ENCODE results near the gene RPAP3. TPM values are rescaled to one million over a fixed set of nuclear protein-coding genes. Genes with fewer than 3 reads are reported as not detected.
A peak's percentile ranks its signal among the peaks of the same experiment; 100 is the strongest.

RPAP3 gene
- total RNA-seq, 1 experiment from 2014 or later, result 67.7 TPM

DNA sequence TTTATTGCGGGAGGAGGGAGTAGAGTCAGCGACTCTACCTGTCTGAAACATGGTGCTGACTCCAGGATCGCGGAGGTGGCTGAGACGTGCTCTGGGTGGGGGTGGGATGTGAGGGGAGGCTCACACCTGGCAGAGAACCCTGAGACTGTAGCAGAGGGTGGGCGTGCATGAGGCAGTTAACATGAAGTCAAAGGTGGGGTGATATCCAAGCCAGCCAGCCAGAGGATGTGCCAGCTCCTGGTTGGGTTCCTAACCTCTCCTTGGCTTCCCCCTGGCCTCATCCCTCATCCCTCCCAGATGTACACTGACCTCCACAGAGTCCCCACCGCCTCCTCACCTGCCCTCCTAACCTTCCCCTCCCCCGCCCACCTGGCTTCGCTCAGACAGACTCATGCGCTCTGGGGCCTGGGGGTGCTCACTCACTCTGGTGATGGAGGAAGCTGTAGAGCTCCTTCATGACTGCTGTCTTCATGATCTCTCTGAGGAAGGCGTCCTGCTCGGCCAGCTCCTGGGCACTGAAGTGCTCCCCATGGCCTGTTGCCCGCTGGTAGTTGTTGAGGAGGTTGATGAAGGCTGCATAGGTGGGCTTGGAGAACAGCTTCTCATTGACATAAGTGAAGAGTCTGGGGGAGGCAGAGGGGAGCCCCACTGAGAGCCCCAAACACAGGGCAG is 10.2 kb upstream of the RPAP3 start:
- Histone ChIP-seq H3K27me3 (replicated peaks; ENCODE audit: control insufficient read depth, insufficient read depth, low read length) (no peaks in the 10 kb centered on the region), H3K36me3 (ENCODE audit: control insufficient read depth, insufficient read depth, low read length) (no peaks in the 10 kb centered on the region), H3K4me3 (ENCODE audit: low read depth, low read length) (no peak overlapping the region), H3K4me1 (no peaks in the 10 kb centered on the region), H3K9me3 (no peaks in the 10 kb centered on the region)
- no peak overlapping the region for H3K27ac Mint-ChIP-seq (ENCODE audit: unreplicated experiment)
- ChIA-PET CTCF (interaction anchor here (0.6 to 2.3 kb wide), 14 partner anchors 9 to 1242 kb away, joined by 3 to 23 read pairs (median 5); partner anchors contain the start of genes ARF3, ENDOU, RPAP3 and SLC48A1), POLR2A (interaction anchor here (0.6 kb wide), 1 partner anchor 403 kb away, joined by 3 read pairs; the partner anchor contains the start of gene PFKM)
- no peak for DNase-seq
- intact Hi-C loops (cut with micrococcal nuclease; ENCODE audit: unreplicated experiment), result loop anchor here (1.0 kb wide), 5 partner anchors 28 to 449 kb away; no protein-coding TSS in a partner anchor
- H3K4me1 Mint-ChIP-seq (ENCODE audit: low read depth, unreplicated experiment), result no peaks in the 10 kb centered on the region
- TF ChIP-seq CTCF (IDR thresholded peaks at IDR 0.05; ENCODE audit: insufficient read depth in 1 of 2, low read depth in 1 of 2, low read length in 1 of 2, severe bottlenecking in 1 of 2, unreplicated experiment in 1 of 2), result no peak
- BruUV-seq (replicated peaks), result no TSS peak
- no peaks in the 10 kb centered on the region for H3K27me3 Mint-ChIP-seq (ENCODE audit: insufficient read depth, unreplicated experiment)
- no peak overlapping the region for H3K4me3 Mint-ChIP-seq (ENCODE audit: unreplicated experiment)
- H3K9me3 Mint-ChIP-seq (ENCODE audit: unreplicated experiment), result no peaks in the 10 kb centered on the region
- no peaks in the 10 kb centered on the region for H3K36me3 Mint-ChIP-seq (ENCODE audit: insufficient read depth, unreplicated experiment)

DNA sequence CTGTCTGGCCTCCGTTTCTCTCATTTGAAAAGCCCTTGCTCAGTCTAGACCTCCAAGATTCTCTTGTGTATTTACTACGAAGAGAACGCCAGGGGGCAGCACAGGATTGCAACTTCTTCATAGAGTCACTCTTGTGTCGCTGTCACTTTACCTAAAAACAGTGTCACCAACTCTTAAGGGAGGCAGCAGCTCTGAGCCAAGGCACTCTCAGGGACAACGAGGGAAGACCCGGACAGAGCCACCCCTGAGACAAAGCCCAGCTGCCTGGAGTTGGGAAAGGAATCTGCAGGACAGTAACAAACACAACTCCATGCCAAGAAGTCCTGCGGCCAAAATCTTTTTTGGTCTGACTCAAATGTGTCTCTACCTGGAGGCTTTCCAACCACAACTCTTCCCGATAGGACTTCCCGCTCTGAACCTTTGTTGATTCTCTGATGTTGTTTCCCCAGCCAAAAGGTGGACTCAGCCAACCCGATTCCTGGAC is 9.6 kb upstream of the RPAP3 start:
- TF ChIP-seq CTCF (IDR thresholded peaks at IDR 0.05; ENCODE audit: insufficient read depth in 1 of 2, low read depth in 1 of 2, low read length in 1 of 2, severe bottlenecking in 1 of 2, unreplicated experiment in 1 of 2), result peak; percentile 88 to 92
- POLR2A ChIA-PET, result interaction anchor here (0.6 kb wide), 1 partner anchor 404 kb away, joined by 3 read pairs; the partner anchor contains the start of gene PFKM
- Mint-ChIP-seq H3K4me1 (ENCODE audit: low read depth, unreplicated experiment) (no peaks in the 10 kb centered on the region), H3K4me3 (ENCODE audit: unreplicated experiment) (no peak overlapping the region), H3K36me3 (ENCODE audit: insufficient read depth, unreplicated experiment) (no peaks in the 10 kb centered on the region), H3K27me3 (ENCODE audit: insufficient read depth, unreplicated experiment) (no peaks in the 10 kb centered on the region), H3K9me3 (ENCODE audit: unreplicated experiment) (no peaks in the 10 kb centered on the region), H3K27ac (ENCODE audit: unreplicated experiment) (no peak overlapping the region)
- CTCF ChIA-PET, result interaction anchor here (0.6 to 2.3 kb wide), 15 partner anchors 9 to 1242 kb away, joined by 3 to 23 read pairs (median 5); partner anchors contain the start of genes ARF3, ENDOU, RPAP3 and SLC48A1
- DNase-seq, result peak; percentile 79 to 81
- H3K4me3 ChIP-seq (ENCODE audit: low read depth, low read length), result no peak overlapping the region
- no peaks in the 10 kb centered on the region for H3K27me3 ChIP-seq (replicated peaks; ENCODE audit: control insufficient read depth, insufficient read depth, low read length)
- no TSS peak for BruUV-seq (replicated peaks)
- no peaks in the 10 kb centered on the region for H3K36me3 ChIP-seq (ENCODE audit: control insufficient read depth, insufficient read depth, low read length)
- no peaks in the 10 kb centered on the region for H3K9me3 ChIP-seq
- H3K4me1 ChIP-seq, result no peaks in the 10 kb centered on the region
- intact Hi-C loops (cut with micrococcal nuclease; ENCODE audit: unreplicated experiment), result loop anchor here (1.0 kb wide), 5 partner anchors 29 to 450 kb away; no protein-coding TSS in a partner anchor

- intact Hi-C loops (cut with micrococcal nuclease; ENCODE audit: unreplicated experiment), result loop anchor here (1.0 kb wide), 5 partner anchors 29 to 450 kb away; no protein-coding TSS in a partner anchor
- Histone ChIP-seq H3K27me3 (replicated peaks; ENCODE audit: control insufficient read depth, insufficient read depth, low read length) (no peaks in the 10 kb centered on the region), H3K36me3 (ENCODE audit: control insufficient read depth, insufficient read depth, low read length) (no peaks in the 10 kb centered on the region), H3K9me3 (no peaks in the 10 kb centered on the region), H3K4me3 (ENCODE audit: low read depth, low read length) (no peak overlapping the region), H3K4me1 (no peaks in the 10 kb centered on the region)
- Mint-ChIP-seq H3K36me3 (ENCODE audit: insufficient read depth, unreplicated experiment) (no peaks in the 10 kb centered on the region), H3K9me3 (ENCODE audit: unreplicated experiment) (no peaks in the 10 kb centered on the region), H3K4me3 (ENCODE audit: unreplicated experiment) (no peak overlapping the region), H3K27ac (ENCODE audit: unreplicated experiment) (no peak overlapping the region), H3K4me1 (ENCODE audit: low read depth, unreplicated experiment) (no peaks in the 10 kb centered on the region), H3K27me3 (ENCODE audit: insufficient read depth, unreplicated experiment) (no peaks in the 10 kb centered on the region)
- no peak for DNase-seq
- BruUV-seq (replicated peaks), result no TSS peak
- ChIA-PET POLR2A (no interaction called here), CTCF (interaction anchor here (0.8 to 2.3 kb wide), 10 partner anchors 9 to 124 kb away, joined by 3 to 23 read pairs (median 6); partner anchors contain the start of gene RPAP3)
- TF ChIP-seq CTCF (IDR thresholded peaks at IDR 0.05; ENCODE audit: insufficient read depth in 1 of 2, low read depth in 1 of 2, low read length in 1 of 2, severe bottlenecking in 1 of 2, unreplicated experiment in 1 of 2), result no peak
These were observed 9.1 kb upstream of the RPAP3 start for GRCh38 chr12:47714826-47715386.
